ENCODE measurements around the gene OSCP1.

- TF ChIP-seq CTCF (conservative IDR thresholded peaks at IDR 0.05; ENCODE audit: low read length) = no peak
- no peak for TF ChIP-seq EZH2phosphoT487 (IDR thresholded peaks at IDR 0.05; ENCODE audit: borderline replicate concordance)
These were observed 67.6 kb downstream of the OSCP1 start for GRCh38 chr1:36382669-36383068.
